H1 (cell line): ENCODE data around the gene LCE1E. TPM values are rescaled to one million over a fixed set of nuclear protein-coding genes. Genes with fewer than 3 reads are reported as not detected.

ENCODE experiments used
- CEBPB ChIP-seq: IDR thresholded peaks from 2 replicates; pipeline ENCODE4 v1.6.1; 2012; ENCODE audit warnings: low read depth, low read length
- CHD7 ChIP-seq: fragments of 300-600 bp; sonication (generic); IDR thresholded peaks from 2 replicates; pipeline ENCODE4 v1.7.1; 2012; ENCODE audit warnings: low read length, moderate library complexity, mild to moderate bottlenecking, inconsistent platforms; ENCODE audit not compliant: insufficient replicate concordance
- polyA plus RNA-seq, 7 experiments: library from polyadenylated mRNA; depleted of rRNA in 3 of 7; stranded (reverse) in 5 of 7; unstranded in 2 of 7; fragments of >200 nt in 5 of 7; fragments of 200-250 nt in 2 of 7; gene quantifications; 1 replicate in 5 of 7; 2 replicates in 1 of 7; 4 replicates in 1 of 7; pipeline versions ENCODE4 v1.2.1 to v1.2.3, GENCODE V29; 2011 to 2013; ENCODE audit warnings: missing spikeins in 2 of 7, mixed read lengths in 2 of 7
- total RNA-seq: library from RNA; stranded (reverse); fragmentation: NEBNext Ultra II Directional; extraction: Animal tissue kit (Norgen Biotek cat#: 25700); gene quantifications from 2 replicates; pipeline ENCODE4 v1.2.1, GENCODE V29; 2021

The LCE1E gene
- total and polyA plus RNA-seq, 2 of the 8 experiments (the other 6 are each of a cell fraction or from before 2014, with no cell fraction given): not detected

GRCh38 chr1:152806576-152806975 lies 20.5 kb downstream of the LCE1E start, which contains the start of gene LCE1C (continued):
- no peak for TF ChIP-seq CHD7
- TF ChIP-seq CEBPB: no peak
